ENCODE data around the gene ANKRD28. TPM values are rescaled to one million over a fixed set of nuclear protein-coding genes. Genes with fewer than 3 reads are reported as not detected.

The ANKRD28 gene
- total RNA-seq, 2 donors from 2014 or later, result 33.4 to 37.1 TPM

DNA sequence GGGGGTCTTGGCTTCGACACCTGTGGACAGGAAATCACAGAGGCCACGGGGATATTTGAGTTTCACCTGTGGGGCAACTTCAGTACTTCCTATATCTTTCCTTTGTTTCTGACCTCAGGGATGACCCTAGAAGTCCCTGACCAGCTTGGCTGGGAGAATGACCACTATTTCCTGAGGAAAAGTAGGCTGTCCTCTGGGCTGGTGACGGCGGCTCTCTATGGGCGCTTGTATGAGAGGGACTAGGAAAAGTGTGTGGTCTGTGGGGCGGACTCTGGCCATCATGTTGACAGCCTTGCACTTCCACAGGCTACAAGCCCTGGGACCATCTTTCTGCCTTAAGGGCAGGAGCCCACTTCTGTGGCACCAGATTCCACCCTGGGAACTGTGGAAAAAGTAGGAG is 152.5 kb downstream of the ANKRD28 start:
- TF ChIP-seq, protein P1, sequence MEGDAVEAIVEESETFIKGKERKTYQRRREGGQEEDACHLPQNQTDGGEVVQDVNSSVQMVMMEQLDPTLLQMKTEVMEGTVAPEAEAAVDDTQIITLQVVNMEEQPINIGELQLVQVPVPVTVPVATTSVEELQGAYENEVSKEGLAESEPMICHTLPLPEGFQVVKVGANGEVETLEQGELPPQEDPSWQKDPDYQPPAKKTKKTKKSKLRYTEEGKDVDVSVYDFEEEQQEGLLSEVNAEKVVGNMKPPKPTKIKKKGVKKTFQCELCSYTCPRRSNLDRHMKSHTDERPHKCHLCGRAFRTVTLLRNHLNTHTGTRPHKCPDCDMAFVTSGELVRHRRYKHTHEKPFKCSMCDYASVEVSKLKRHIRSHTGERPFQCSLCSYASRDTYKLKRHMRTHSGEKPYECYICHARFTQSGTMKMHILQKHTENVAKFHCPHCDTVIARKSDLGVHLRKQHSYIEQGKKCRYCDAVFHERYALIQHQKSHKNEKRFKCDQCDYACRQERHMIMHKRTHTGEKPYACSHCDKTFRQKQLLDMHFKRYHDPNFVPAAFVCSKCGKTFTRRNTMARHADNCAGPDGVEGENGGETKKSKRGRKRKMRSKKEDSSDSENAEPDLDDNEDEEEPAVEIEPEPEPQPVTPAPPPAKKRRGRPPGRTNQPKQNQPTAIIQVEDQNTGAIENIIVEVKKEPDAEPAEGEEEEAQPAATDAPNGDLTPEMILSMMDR (conservative IDR thresholded peaks at IDR 0.05), result no peak
- peaks cover 37% of the 10 kb centered on the region for H3K36me3 Mint-ChIP-seq (ENCODE audit: low read depth)
- peaks cover 2% of the 10 kb centered on the region for H3K9me3 Mint-ChIP-seq
- no peak overlapping the region for H3K4me3 Mint-ChIP-seq
- no peak overlapping the region for H3K4me3 ChIP-seq (ENCODE audit: low read length)
- DNase-seq, result no peak
- H3K9me3 ChIP-seq (ENCODE audit: control insufficient read depth, low read length), result no peaks in the 10 kb centered on the region
- no peak overlapping the region for H3K9ac ChIP-seq (ENCODE audit: extremely low read depth, low read length, poor library complexity, severe bottlenecking)
- H3K27ac Mint-ChIP-seq, result no peak overlapping the region
- H3K27ac ChIP-seq (ENCODE audit: low read depth, low read length), result no peak overlapping the region
- H3K27me3 Mint-ChIP-seq (ENCODE audit: insufficient read depth), result no peaks in the 10 kb centered on the region
- H3K36me3 ChIP-seq (ENCODE audit: control insufficient read depth, insufficient read depth, low read length), result peaks cover 6% of the 10 kb centered on the region
- no peaks in the 10 kb centered on the region for H3K4me1 ChIP-seq (ENCODE audit: control insufficient read depth, insufficient read depth, low read length)
- no peaks in the 10 kb centered on the region for H3K4me1 Mint-ChIP-seq
- H3K27me3 ChIP-seq (ENCODE audit: control insufficient read depth, insufficient read depth, low read length, poor library complexity, severe bottlenecking), result no peaks in the 10 kb centered on the region
- 95 to 96% methylated on average over 4 to 6 of the region's 6 CpGs for WGBS, 2 experiments (ENCODE audit: insufficient coverage in 1 of 2, insufficient read length in 1 of 2)

DNA sequence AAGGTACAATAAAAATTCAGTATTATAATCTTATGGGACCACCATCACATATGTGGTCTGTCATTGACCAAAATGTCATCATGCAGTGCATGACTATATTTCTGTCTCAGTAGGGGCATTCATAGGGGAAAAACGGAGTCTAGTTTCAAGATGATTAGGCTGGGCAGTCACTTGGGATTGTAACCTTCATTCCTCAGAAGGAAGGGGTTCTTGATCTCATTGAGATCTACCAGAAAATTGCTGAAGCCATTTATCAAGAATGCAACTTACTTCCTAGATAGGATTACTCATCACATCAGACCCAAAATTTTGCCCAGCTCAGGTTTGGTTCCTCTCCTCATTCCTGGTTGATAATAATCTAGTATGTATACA is 158.9 kb downstream of the ANKRD28 start:
- H3K4me3 ChIP-seq (ENCODE audit: low read length), result no peak overlapping the region
- peaks cover 3% of the 10 kb centered on the region for H3K4me1 ChIP-seq (ENCODE audit: control insufficient read depth, insufficient read depth, low read length)
- no peak for DNase-seq
- peaks cover 12% of the 10 kb centered on the region for H3K4me1 Mint-ChIP-seq
- no peak overlapping the region for H3K4me3 Mint-ChIP-seq
- H3K27ac ChIP-seq (ENCODE audit: low read depth, low read length), result no peak overlapping the region
- no peaks in the 10 kb centered on the region for H3K27me3 Mint-ChIP-seq (ENCODE audit: insufficient read depth)
- TF ChIP-seq, protein P1 (conservative IDR thresholded peaks at IDR 0.05), result no peak
- H3K36me3 Mint-ChIP-seq (ENCODE audit: low read depth), result peaks cover 25% of the 10 kb centered on the region
- 97% methylated on average over 1 of the region's 1 CpG; no CpG with 5 or more reads in 1 of the 2 experiments for WGBS, 2 experiments (ENCODE audit: insufficient coverage in 1 of 2, insufficient read length in 1 of 2)
- no peak overlapping the region for H3K9ac ChIP-seq (ENCODE audit: extremely low read depth, low read length, poor library complexity, severe bottlenecking)
- H3K27ac Mint-ChIP-seq, result no peak overlapping the region
- H3K9me3 Mint-ChIP-seq, result peaks cover 2% of the 10 kb centered on the region
- H3K27me3 ChIP-seq (ENCODE audit: control insufficient read depth, insufficient read depth, low read length, poor library complexity, severe bottlenecking), result no peaks in the 10 kb centered on the region
- H3K36me3 ChIP-seq (ENCODE audit: control insufficient read depth, insufficient read depth, low read length), result no peaks in the 10 kb centered on the region
- no peaks in the 10 kb centered on the region for H3K9me3 ChIP-seq (ENCODE audit: control insufficient read depth, low read length)

DNA sequence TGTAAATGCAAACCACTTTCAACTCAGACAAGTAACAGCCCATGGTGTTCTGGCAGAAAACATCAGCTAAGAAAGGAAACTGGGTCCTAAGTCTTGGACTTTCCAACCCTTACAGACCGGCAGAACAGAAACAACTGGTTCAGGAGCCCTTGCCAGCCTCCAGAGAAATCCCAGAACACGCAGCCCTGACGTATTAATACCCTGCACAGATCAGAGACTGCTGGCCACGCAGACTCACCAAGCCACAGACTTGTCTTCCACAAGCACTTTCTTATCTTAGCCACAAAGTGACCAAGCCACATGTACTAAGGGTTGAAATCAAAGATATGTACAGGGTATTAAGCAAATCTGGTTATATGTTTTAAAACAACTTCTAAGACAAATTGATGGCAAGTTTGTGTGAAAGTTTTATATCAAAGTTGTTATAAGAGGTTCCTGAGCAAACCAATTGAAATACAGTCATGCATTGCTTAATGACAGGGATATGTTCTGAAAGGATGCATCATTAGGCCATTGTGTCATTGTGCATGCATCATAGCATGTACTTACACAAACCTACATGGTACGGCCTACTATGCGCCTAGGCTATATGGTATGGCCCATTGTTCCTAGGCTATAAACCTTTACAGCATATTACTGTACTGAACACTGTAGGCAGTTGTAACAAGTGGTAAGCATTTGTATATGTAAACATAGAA is 159.4 kb downstream of the ANKRD28 start:
- Mint-ChIP-seq H3K9me3 (peaks cover 2% of the 10 kb centered on the region), H3K36me3 (ENCODE audit: low read depth) (peaks cover 22% of the 10 kb centered on the region), H3K27ac (no peak overlapping the region), H3K27me3 (ENCODE audit: insufficient read depth) (no peaks in the 10 kb centered on the region), H3K4me3 (no peak overlapping the region), H3K4me1 (peaks cover 17% of the 10 kb centered on the region)
- Histone ChIP-seq H3K27ac (ENCODE audit: low read depth, low read length) (no peak overlapping the region), H3K36me3 (ENCODE audit: control insufficient read depth, insufficient read depth, low read length) (no peaks in the 10 kb centered on the region), H3K4me3 (ENCODE audit: low read length) (no peak overlapping the region), H3K27me3 (ENCODE audit: control insufficient read depth, insufficient read depth, low read length, poor library complexity, severe bottlenecking) (no peaks in the 10 kb centered on the region), H3K4me1 (ENCODE audit: control insufficient read depth, insufficient read depth, low read length) (peaks cover 3% of the 10 kb centered on the region), H3K9me3 (ENCODE audit: control insufficient read depth, low read length) (no peaks in the 10 kb centered on the region), H3K9ac (ENCODE audit: extremely low read depth, low read length, poor library complexity, severe bottlenecking) (no peak overlapping the region)
- WGBS, 2 experiments (ENCODE audit: insufficient coverage in 1 of 2, insufficient read length in 1 of 2), result 80 to 95% methylated on average over 2 to 6 of the region's 6 CpGs
- TF ChIP-seq, protein P1 (conservative IDR thresholded peaks at IDR 0.05), result no peak
- no peak for DNase-seq
